ENCODE data around the gene CHRNA1.
"Not testable (repeated sequence)": the region's sequence is repeated elsewhere in the genome, so short reads cannot be mapped to it uniquely, and the experiment has no call there.

Gene CHRNA1

DNA sequence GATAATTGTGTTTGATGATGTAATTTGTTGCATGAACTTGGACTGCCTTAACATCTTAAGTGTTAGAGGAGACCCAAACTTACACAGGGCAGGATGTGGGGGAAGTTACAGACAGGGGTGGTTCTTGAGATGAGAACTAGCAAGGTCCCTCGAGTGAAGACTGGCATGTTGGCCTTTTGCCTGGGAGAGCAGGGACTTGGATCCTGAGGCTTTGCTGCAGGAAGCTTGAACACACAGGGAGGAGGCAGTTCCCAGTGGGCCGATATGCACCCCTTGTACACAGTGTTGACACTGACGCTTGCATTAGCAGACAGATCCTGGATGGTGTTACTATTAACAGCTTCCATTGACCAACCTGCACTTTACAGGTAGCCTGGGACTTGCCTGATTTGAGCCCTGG is 47.5 kb downstream of the CHRNA1 start:
- TF ChIP-seq, protein P1, sequence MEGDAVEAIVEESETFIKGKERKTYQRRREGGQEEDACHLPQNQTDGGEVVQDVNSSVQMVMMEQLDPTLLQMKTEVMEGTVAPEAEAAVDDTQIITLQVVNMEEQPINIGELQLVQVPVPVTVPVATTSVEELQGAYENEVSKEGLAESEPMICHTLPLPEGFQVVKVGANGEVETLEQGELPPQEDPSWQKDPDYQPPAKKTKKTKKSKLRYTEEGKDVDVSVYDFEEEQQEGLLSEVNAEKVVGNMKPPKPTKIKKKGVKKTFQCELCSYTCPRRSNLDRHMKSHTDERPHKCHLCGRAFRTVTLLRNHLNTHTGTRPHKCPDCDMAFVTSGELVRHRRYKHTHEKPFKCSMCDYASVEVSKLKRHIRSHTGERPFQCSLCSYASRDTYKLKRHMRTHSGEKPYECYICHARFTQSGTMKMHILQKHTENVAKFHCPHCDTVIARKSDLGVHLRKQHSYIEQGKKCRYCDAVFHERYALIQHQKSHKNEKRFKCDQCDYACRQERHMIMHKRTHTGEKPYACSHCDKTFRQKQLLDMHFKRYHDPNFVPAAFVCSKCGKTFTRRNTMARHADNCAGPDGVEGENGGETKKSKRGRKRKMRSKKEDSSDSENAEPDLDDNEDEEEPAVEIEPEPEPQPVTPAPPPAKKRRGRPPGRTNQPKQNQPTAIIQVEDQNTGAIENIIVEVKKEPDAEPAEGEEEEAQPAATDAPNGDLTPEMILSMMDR (conservative IDR thresholded peaks at IDR 0.05): no peak
- H3K27ac ChIP-seq: no peak overlapping the region

DNA sequence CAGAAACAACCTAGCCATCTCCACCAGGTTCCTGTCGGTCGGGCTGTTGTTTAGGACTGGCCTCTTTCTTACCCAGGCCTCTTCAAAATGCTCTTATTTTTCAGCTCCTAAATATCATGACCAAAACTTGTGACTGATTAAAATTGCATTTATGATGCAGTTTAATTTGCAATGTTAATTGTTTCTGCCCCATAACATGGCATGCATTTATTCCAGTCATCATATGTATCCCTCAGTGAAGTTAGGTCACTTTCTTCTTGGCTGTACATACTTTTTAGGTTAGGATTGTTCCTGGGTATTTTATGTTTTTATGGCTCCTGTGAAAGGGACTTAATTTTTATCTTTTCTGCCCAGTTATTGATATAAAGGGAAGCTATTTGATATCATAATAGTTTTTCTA is 50.6 kb downstream of the CHRNA1 start:
- TF ChIP-seq, protein P1 (conservative IDR thresholded peaks at IDR 0.05): no peak
- no peak overlapping the region for H3K27ac ChIP-seq

DNA sequence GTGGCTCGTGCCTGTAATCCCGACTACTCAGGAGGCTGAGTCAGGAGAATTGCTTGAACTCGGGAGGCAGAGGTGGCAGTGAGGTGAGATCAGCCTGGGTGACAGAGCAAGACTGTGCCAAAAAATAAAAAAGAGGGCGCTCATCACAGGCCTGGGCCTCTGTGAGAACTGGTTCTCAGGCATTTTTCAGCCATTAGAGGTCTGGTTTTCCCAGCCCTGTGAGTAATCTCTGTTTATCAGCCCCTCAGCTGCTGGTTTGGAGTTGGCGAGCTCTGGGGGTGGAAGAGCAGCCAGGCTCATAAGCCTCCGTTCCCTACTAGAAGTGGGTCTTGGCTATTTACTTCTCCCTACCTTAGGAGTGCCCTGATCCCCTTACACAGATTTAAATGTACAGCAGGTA is 53.1 kb downstream of the CHRNA1 start:
- TF ChIP-seq, protein P1 (conservative IDR thresholded peaks at IDR 0.05): no peak
- H3K27ac ChIP-seq: no peak overlapping the region

- not testable (repeated sequence) for H3K27ac ChIP-seq
These were observed 54.8 kb downstream of the CHRNA1 start for GRCh38 chr2:174709416-174710004.

GRCh38 chr2:174708713-174709112 is 55.6 kb downstream of the CHRNA1 start:
- TF ChIP-seq, protein P1 (conservative IDR thresholded peaks at IDR 0.05): no peak
- H3K27ac ChIP-seq: no peak overlapping the region

DNA sequence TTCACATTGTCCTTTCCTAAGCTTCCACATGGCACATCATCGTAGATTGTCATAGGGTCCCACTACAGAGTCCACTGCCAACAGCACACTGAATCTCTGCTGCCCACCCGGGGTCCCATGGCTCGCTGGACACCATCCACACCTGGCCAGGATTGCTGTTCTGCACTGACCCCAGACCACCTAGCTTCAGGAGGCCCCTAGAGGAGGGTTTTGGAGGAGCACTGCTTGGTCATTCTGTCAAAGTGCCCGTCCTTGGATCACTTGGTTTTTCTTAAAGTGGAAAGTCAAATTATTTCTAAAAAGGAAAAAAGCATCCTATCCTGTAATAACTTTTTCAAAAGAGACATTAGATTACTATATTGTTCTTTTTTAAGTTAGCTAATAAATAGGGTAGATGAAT is 59.0 kb downstream of the CHRNA1 start:
- H3K27ac ChIP-seq: no peak overlapping the region
- TF ChIP-seq, protein P1 (conservative IDR thresholded peaks at IDR 0.05): no peak

- TF ChIP-seq, protein P1 (conservative IDR thresholded peaks at IDR 0.05): no peak
- no peak overlapping the region for H3K27ac ChIP-seq
These were observed 59.6 kb downstream of the CHRNA1 start for GRCh38 chr2:174704642-174705041.

DNA sequence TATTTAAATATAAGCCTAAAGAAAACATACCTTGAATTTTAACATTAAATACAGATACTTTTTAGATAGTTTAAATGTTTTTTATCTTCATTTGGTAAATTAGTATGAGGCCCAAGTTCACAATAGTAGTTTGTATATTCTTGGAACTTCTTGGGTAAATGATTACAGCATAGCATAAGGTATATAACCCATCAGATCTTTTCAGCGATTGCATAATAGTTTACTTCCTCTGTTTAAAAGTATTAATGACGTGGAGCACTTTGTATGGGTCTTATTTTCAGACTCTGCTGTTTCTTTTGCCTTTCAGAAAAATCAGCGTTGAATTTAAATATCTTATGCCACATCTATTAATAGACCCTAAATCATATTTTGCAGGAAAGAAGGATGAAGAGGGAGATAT is 60.2 kb downstream of the CHRNA1 start:
- TF ChIP-seq, protein P1 (conservative IDR thresholded peaks at IDR 0.05): no peak
- H3K27ac ChIP-seq: no peak overlapping the region

Measured in VCaP (cell line).